Measurements from ENCODE around the gene ADNP2. TPM values are rescaled to one million over a fixed set of nuclear protein-coding genes. Genes with fewer than 3 reads are reported as not detected.

The ADNP2 gene
- total RNA-seq, 1 donor from 2014 or later, result 33.9 TPM

- no peaks in the 10 kb centered on the region for H3K27me3 Mint-ChIP-seq (ENCODE audit: low read depth)
- peaks cover 19% of the 10 kb centered on the region for H3K36me3 Mint-ChIP-seq
- H3K4me3 Mint-ChIP-seq, result no peak overlapping the region
- TF ChIP-seq, protein P1, sequence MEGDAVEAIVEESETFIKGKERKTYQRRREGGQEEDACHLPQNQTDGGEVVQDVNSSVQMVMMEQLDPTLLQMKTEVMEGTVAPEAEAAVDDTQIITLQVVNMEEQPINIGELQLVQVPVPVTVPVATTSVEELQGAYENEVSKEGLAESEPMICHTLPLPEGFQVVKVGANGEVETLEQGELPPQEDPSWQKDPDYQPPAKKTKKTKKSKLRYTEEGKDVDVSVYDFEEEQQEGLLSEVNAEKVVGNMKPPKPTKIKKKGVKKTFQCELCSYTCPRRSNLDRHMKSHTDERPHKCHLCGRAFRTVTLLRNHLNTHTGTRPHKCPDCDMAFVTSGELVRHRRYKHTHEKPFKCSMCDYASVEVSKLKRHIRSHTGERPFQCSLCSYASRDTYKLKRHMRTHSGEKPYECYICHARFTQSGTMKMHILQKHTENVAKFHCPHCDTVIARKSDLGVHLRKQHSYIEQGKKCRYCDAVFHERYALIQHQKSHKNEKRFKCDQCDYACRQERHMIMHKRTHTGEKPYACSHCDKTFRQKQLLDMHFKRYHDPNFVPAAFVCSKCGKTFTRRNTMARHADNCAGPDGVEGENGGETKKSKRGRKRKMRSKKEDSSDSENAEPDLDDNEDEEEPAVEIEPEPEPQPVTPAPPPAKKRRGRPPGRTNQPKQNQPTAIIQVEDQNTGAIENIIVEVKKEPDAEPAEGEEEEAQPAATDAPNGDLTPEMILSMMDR (IDR thresholded peaks at IDR 0.05; ENCODE audit: unreplicated experiment), result no peak
- peaks cover 40% of the 10 kb centered on the region for H3K4me1 Mint-ChIP-seq
- DNase-seq (ENCODE audit: low spot score in 2 of 2, unreplicated experiment in 2 of 2), result no peak
- H3K27ac Mint-ChIP-seq, result no peak overlapping the region
- H3K9me3 Mint-ChIP-seq, result no peaks in the 10 kb centered on the region
Measured at GRCh38 chr18:80115035-80115434, 6.0 kb downstream of the ADNP2 start.

DNA sequence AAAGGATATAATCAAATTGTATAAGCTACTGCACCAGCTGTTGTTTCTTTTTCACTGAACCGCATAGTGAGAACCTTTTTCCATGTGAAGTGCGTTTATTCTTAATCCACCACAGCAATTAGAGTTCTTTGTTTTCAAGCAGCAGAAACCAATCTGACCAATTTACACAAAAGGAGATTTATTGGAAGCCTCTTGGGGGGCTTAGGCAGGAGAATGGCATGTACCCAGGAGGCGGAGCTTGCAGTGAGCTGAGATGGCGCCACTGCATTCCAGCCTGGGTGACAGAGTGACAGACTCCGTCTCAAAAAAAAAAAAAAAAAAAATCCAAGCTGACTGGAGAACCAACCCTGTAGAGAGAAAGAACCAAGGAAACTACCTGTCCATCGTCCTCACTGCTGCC lies 10.0 kb downstream of the ADNP2 start:
- no peaks in the 10 kb centered on the region for H3K9me3 Mint-ChIP-seq
- H3K27me3 Mint-ChIP-seq (ENCODE audit: low read depth), result no peaks in the 10 kb centered on the region
- no peak overlapping the region for H3K4me3 Mint-ChIP-seq
- H3K27ac Mint-ChIP-seq, result peak overlapping the region; percentile 59
- peaks cover 19% of the 10 kb centered on the region for H3K4me1 Mint-ChIP-seq
- H3K36me3 Mint-ChIP-seq, result peaks cover 37% of the 10 kb centered on the region
- DNase-seq (ENCODE audit: low spot score in 2 of 2, unreplicated experiment in 2 of 2), result no peak
- TF ChIP-seq, protein P1 (IDR thresholded peaks at IDR 0.05; ENCODE audit: unreplicated experiment), result no peak

GRCh38 chr18:80120932-80121331 lies 11.9 kb downstream of the ADNP2 start:
- Mint-ChIP-seq H3K4me1 (peaks cover 24% of the 10 kb centered on the region), H3K27me3 (ENCODE audit: low read depth) (no peaks in the 10 kb centered on the region), H3K9me3 (no peaks in the 10 kb centered on the region), H3K4me3 (no peak overlapping the region), H3K36me3 (peaks cover 39% of the 10 kb centered on the region), H3K27ac (no peak overlapping the region)
- no peak for DNase-seq (ENCODE audit: low spot score in 2 of 2, unreplicated experiment in 2 of 2)
- TF ChIP-seq, protein P1 (IDR thresholded peaks at IDR 0.05; ENCODE audit: unreplicated experiment), result no peak

- Mint-ChIP-seq H3K4me1 (peaks cover 14% of the 10 kb centered on the region), H3K27me3 (ENCODE audit: low read depth) (no peaks in the 10 kb centered on the region), H3K9me3 (peaks cover 10% of the 10 kb centered on the region), H3K36me3 (peaks cover 51% of the 10 kb centered on the region), H3K27ac (no peak overlapping the region), H3K4me3 (no peak overlapping the region)
- TF ChIP-seq, protein P1 (IDR thresholded peaks at IDR 0.05; ENCODE audit: unreplicated experiment), result no peak
- DNase-seq (ENCODE audit: low spot score in 2 of 2, unreplicated experiment in 2 of 2), result no peak
Measured at GRCh38 chr18:80124131-80124530, 15.1 kb downstream of the ADNP2 start.

GRCh38 chr18:80126797-80127196 lies 17.7 kb downstream of the ADNP2 start:
- Mint-ChIP-seq H3K4me1 (peaks cover 23% of the 10 kb centered on the region), H3K27ac (no peak overlapping the region), H3K36me3 (peaks cover 44% of the 10 kb centered on the region)

More at GRCh38 chr18:80126797-80127196, 17.7 kb downstream of the ADNP2 start:
- no peak for DNase-seq (ENCODE audit: low spot score in 2 of 2, unreplicated experiment in 2 of 2)
- Mint-ChIP-seq H3K27me3 (ENCODE audit: low read depth) (no peaks in the 10 kb centered on the region), H3K9me3 (peaks cover 10% of the 10 kb centered on the region), H3K4me3 (no peak overlapping the region)
- TF ChIP-seq, protein P1 (IDR thresholded peaks at IDR 0.05; ENCODE audit: unreplicated experiment), result no peak
